Breast epithelium (tissue), 4 donors: Measurements from ENCODE around the gene ADARB2. TPM values are rescaled to one million over a fixed set of nuclear protein-coding genes. Genes with fewer than 3 reads are reported as not detected.

ENCODE experiments used
- DNase-seq, 2 donors: peaks; one replicate each; pipeline ENCODE4 v3.0.0-alpha.2; 2019; ENCODE audit warnings: low spot score in 2 of 2
- H3K27ac ChIP-seq, 2 donors: fragments of 200-600 bp; sonication (generic) in 1 of 2; one replicate each; pipeline ENCODE4 v1.5.1; 2016 to 2019; ENCODE audit warnings: mild to moderate bottlenecking in 1 of 2
- H3K27me3 ChIP-seq, 2 donors: fragments of 200-600 bp; sonication (generic) in 1 of 2; one replicate each; pipeline versions ENCODE4 v1.5.1 to v1.6.0; 2017 to 2019; ENCODE audit warnings: control low read depth in 1 of 2, mild to moderate bottlenecking in 1 of 2
- H3K36me3 ChIP-seq: fragments of 200-600 bp; one replicate; pipeline ENCODE4 v1.5.1; 2019
- H3K4me1 ChIP-seq, 2 donors: fragments of 200-600 bp; sonication (generic); one replicate each; pipeline ENCODE4 v1.5.1; 2016 to 2019; ENCODE audit warnings: control low read depth in 1 of 2
- H3K4me3 ChIP-seq, 3 donors: fragments of 200-600 bp; sonication (generic); 1 replicate in 2 of 3; 2 replicates in 1 of 3; pipeline ENCODE4 v1.5.1; 2016 to 2019; ENCODE audit warnings: mild to moderate bottlenecking in 3 of 3, moderate library complexity in 2 of 3
- H3K9me3 ChIP-seq, 2 donors: fragments of 200-600 bp; sonication (generic) in 1 of 2; one replicate each; pipeline ENCODE4 v1.5.1; 2016 to 2019; ENCODE audit warnings: control low read depth in 1 of 2
- POLR2A ChIP-seq: fragments of 450-650 bp; IDR thresholded peaks from one replicate; pipeline ENCODE4 v1.6.1; 2016; ENCODE audit warnings: antibody characterized with exemption, mild to moderate bottlenecking, moderate library complexity
- POLR2AphosphoS5 ChIP-seq, 3 donors: sonication (generic); formaldehyde crosslinking; IDR thresholded peaks; one replicate each; pipeline ENCODE4 v1.6.1; 2017; ENCODE audit warnings: antibody characterized with exemption in 3 of 3
- intact Hi-C: fragments of 100-400 bp; cut with DNase I; formaldehyde crosslinking; loops from one replicate; pipeline ENCODE4 v1.15.1; 2023; ENCODE audit warnings: low total_unique reads
- total RNA-seq, 3 donors: library from RNA; depleted of rRNA; stranded (reverse); fragments of >200 nt; gene quantifications; one replicate each; pipeline ENCODE4 v1.1.0, GENCODE V29; 2016
- TF ChIP-seq, protein P1 (sequence below), 3 donors: fragments of 450-650 bp; IDR thresholded peaks; one replicate each; pipeline ENCODE4 v1.5.1; 2016 to 2017; ENCODE audit warnings: antibody characterized with exemption in 3 of 3, mild to moderate bottlenecking in 3 of 3, moderate library complexity in 3 of 3

Gene ADARB2
- total RNA-seq, 3 donors from 2014 or later: 0.32 to 3.9 (median 2.0) TPM

DNA sequence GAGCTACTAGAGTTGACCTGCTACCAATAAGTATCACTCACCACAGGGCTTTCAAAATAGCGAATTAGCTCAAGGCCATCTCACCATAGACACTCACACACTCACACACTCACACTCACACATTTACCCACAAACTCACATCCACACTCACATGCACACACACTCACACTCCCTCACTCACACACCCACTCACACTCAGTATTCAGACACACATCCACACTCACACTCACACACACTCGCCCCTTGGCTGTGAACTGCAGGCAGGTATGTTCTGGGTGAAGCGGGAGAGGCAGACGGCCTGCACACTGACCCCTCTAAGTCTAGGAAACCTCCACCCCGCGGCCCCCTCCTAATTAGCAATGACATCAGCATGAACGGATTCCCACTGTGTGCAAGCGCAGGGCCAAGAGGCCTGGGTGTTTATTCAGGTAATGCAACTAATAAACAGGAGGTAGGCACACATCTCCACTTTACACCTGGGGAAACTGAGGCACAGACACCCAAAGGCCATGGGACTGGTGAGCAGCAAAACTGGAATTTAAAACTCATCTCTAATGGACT is 94.6 kb downstream of the ADARB2 start:
- Histone ChIP-seq H3K27me3 (peaks cover 0 to 35% of the 10 kb centered on the region in 2 donors), H3K4me3 (no peak overlapping the region), H3K36me3 (no peaks in the 10 kb centered on the region), H3K4me1 (no peaks in the 10 kb centered on the region), H3K27ac (no peak overlapping the region), H3K9me3 (no peaks in the 10 kb centered on the region)
- intact Hi-C loops: no loop called here
- TF ChIP-seq, protein P1, sequence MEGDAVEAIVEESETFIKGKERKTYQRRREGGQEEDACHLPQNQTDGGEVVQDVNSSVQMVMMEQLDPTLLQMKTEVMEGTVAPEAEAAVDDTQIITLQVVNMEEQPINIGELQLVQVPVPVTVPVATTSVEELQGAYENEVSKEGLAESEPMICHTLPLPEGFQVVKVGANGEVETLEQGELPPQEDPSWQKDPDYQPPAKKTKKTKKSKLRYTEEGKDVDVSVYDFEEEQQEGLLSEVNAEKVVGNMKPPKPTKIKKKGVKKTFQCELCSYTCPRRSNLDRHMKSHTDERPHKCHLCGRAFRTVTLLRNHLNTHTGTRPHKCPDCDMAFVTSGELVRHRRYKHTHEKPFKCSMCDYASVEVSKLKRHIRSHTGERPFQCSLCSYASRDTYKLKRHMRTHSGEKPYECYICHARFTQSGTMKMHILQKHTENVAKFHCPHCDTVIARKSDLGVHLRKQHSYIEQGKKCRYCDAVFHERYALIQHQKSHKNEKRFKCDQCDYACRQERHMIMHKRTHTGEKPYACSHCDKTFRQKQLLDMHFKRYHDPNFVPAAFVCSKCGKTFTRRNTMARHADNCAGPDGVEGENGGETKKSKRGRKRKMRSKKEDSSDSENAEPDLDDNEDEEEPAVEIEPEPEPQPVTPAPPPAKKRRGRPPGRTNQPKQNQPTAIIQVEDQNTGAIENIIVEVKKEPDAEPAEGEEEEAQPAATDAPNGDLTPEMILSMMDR (IDR thresholded peaks at IDR 0.05): no peak
- no peak for TF ChIP-seq POLR2AphosphoS5 (IDR thresholded peaks at IDR 0.05)
- no peak for TF ChIP-seq POLR2A
- peak in 1 of 2 donors; percentile 24 for DNase-seq

DNA sequence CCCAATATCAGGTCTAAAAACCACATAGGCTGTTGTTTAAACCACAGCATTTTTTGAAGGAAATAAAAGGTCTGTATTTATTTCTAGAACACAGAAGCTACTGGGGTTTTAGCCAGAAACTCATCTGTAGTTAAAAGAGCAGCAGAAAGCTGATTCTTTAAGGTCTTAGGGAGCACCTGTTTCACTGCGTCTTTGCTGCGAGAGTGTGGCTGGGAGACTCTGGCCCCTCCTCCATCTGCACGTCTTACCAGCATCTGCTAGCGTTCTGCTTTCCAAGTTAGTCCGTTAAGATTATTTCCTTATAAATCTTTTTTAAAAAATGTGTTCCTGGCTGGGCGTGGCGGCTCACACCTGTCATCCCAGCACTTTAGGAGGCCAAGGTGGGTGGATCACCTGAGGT is 95.9 kb downstream of the ADARB2 start:
- no peaks in the 10 kb centered on the region for H3K36me3 ChIP-seq
- intact Hi-C loops: no loop called here
- H3K27ac ChIP-seq: no peak overlapping the region
- H3K4me3 ChIP-seq: no peak overlapping the region
- no peaks in the 10 kb centered on the region for H3K9me3 ChIP-seq
- no peak for DNase-seq
- H3K4me1 ChIP-seq: no peaks in the 10 kb centered on the region
- TF ChIP-seq, protein P1 (IDR thresholded peaks at IDR 0.05): no peak
- TF ChIP-seq POLR2AphosphoS5 (IDR thresholded peaks at IDR 0.05): no peak
- TF ChIP-seq POLR2A: no peak
- peaks cover 0 to 30% of the 10 kb centered on the region in 2 donors for H3K27me3 ChIP-seq

DNA sequence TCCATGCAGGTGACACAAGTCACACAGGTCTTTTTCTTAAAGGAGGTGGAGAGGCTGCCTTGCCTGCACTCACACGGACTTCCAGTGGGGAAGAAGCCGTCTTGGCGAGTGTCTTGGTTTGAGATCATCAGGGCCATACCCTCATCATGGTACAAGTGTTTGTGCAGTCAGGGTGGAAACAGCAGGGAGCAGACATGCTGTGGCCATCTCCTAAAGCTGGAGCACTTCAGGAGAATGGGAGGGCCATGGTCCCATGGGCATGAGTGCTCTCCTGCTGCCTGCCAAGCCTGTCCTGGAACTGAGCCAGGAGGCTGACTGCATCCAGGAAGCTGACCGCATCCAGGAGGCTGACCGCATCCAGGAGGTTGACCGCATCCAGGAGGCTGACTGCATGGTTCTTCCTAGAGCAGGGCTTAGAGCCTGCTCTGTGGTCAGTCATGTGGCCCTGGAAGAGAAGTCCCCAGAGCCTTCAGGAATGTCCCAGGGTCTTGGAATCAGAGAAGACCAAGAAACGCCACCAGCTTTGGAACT is 98.4 kb downstream of the ADARB2 start:
- no peaks in the 10 kb centered on the region for H3K4me1 ChIP-seq
- peaks cover 0 to 8% of the 10 kb centered on the region in 2 donors for H3K27me3 ChIP-seq
- no peak for DNase-seq
- TF ChIP-seq POLR2AphosphoS5 (IDR thresholded peaks at IDR 0.05): no peak
- no peak for TF ChIP-seq POLR2A
- TF ChIP-seq, protein P1 (IDR thresholded peaks at IDR 0.05): no peak
- no peak overlapping the region for H3K27ac ChIP-seq
- H3K36me3 ChIP-seq: no peaks in the 10 kb centered on the region
- intact Hi-C loops: no loop called here
- no peak overlapping the region for H3K4me3 ChIP-seq
- H3K9me3 ChIP-seq: no peaks in the 10 kb centered on the region

DNA sequence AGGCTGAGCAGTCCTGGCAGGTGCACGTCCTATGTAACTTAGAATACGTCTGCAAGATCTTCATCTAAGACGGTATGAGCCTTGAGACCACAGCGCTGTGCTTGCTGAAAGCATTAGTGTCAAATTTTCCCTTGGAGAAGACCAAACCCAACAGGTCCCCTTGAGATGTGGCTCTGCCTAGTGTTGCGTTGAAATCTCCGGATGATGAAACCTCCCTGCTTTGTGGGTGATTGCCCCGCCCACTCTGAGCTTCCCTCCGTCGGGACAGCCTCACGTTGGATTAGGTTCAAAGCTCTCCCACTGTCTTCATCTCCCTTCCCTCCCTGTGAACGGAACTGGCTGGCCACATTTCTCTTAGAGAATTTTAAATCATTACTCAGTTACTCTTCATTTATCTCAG is 102.0 kb downstream of the ADARB2 start:
- Histone ChIP-seq H3K36me3 (no peaks in the 10 kb centered on the region), H3K27me3 (peaks cover 0 to 2% of the 10 kb centered on the region in 2 donors), H3K9me3 (no peaks in the 10 kb centered on the region), H3K4me1 (no peaks in the 10 kb centered on the region), H3K4me3 (no peak overlapping the region), H3K27ac (no peak overlapping the region)
- intact Hi-C loops: no loop called here
- no peak for DNase-seq
- TF ChIP-seq POLR2AphosphoS5 (IDR thresholded peaks at IDR 0.05) (no peak), POLR2A (no peak)
- TF ChIP-seq, protein P1 (IDR thresholded peaks at IDR 0.05): no peak

DNA sequence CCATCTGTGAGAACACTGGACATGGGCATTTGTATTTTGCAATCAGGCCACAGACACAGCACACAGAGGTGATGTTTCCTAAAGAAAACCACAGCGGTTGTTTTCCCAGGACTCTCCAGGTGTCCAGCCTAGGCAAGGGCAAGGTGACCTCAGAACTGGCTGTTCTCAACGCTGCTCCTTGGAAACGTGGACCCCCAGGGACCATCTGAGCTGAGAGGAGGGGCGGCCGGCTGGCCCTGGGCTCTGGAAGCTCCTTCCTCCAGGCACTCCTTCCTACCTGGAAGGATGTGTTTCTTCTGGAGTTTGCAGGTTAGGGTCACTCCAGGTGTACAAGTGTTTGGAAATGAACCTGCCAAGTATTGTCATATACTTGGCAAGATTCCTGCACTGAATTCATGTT is 103.1 kb downstream of the ADARB2 start:
- Histone ChIP-seq H3K9me3 (no peaks in the 10 kb centered on the region), H3K4me3 (no peak overlapping the region), H3K27ac (no peak overlapping the region), H3K4me1 (no peaks in the 10 kb centered on the region), H3K27me3 (peaks cover 0 to 9% of the 10 kb centered on the region in 2 donors), H3K36me3 (no peaks in the 10 kb centered on the region)
- intact Hi-C loops: no loop called here
- TF ChIP-seq, protein P1 (IDR thresholded peaks at IDR 0.05): no peak
- no peak for TF ChIP-seq POLR2AphosphoS5 (IDR thresholded peaks at IDR 0.05)
- no peak for TF ChIP-seq POLR2A
- no peak for DNase-seq
